Endothelial cell (in vitro differentiated cells): ENCODE data around the gene NPB. TPM values are rescaled to one million over a fixed set of nuclear protein-coding genes. Genes with fewer than 3 reads are reported as not detected.

ENCODE experiments used
- DNase-seq: peaks from one replicate; pipeline ENCODE4 v3.0.0; 2021; ENCODE audit warnings: low spot score
- H3K27ac Mint-ChIP-seq: one replicate; pipeline ENCODE4 v1.8.0; 2021; ENCODE audit warnings: mixed read lengths, inconsistent platforms; ENCODE audit not compliant: unreplicated experiment
- H3K27me3 Mint-ChIP-seq: one replicate; pipeline ENCODE4 v1.8.0; 2021; ENCODE audit warnings: mild to moderate bottlenecking, moderate library complexity, mixed read lengths, inconsistent platforms; ENCODE audit not compliant: unreplicated experiment
- H3K36me3 Mint-ChIP-seq: one replicate; pipeline ENCODE4 v1.8.0; 2021; ENCODE audit warnings: mild to moderate bottlenecking, low read depth, mixed read lengths, inconsistent platforms; ENCODE audit not compliant: unreplicated experiment
- H3K4me1 Mint-ChIP-seq: one replicate; pipeline ENCODE4 v1.8.0; 2021; ENCODE audit warnings: mild to moderate bottlenecking, mixed read lengths, inconsistent platforms; ENCODE audit not compliant: unreplicated experiment
- H3K4me3 Mint-ChIP-seq: one replicate; pipeline ENCODE4 v1.8.0; 2021; ENCODE audit warnings: mild to moderate bottlenecking, mixed read lengths, inconsistent platforms; ENCODE audit not compliant: unreplicated experiment
- H3K9me3 Mint-ChIP-seq: one replicate; pipeline ENCODE4 v1.8.0; 2021; ENCODE audit warnings: mixed read lengths, inconsistent platforms; ENCODE audit not compliant: unreplicated experiment
- total RNA-seq: library from RNA; stranded (reverse); fragmentation: NEBNext Ultra II Directional; extraction: Animal tissue kit (Norgen Biotek cat#: 25700); gene quantifications from one replicate; pipeline ENCODE4 v1.2.1, GENCODE V29; 2021; ENCODE audit not compliant: unreplicated experiment
- TF ChIP-seq, protein P1 (sequence below): fragments of 200-600 bp; sonication (generic); IDR thresholded peaks from one replicate; pipeline ENCODE4 v1.5.0; 2021; ENCODE audit warnings: antibody characterized with exemption; ENCODE audit not compliant: unreplicated experiment

The NPB gene
- total RNA-seq, 1 donor from 2014 or later = 0.56 TPM

DNA sequence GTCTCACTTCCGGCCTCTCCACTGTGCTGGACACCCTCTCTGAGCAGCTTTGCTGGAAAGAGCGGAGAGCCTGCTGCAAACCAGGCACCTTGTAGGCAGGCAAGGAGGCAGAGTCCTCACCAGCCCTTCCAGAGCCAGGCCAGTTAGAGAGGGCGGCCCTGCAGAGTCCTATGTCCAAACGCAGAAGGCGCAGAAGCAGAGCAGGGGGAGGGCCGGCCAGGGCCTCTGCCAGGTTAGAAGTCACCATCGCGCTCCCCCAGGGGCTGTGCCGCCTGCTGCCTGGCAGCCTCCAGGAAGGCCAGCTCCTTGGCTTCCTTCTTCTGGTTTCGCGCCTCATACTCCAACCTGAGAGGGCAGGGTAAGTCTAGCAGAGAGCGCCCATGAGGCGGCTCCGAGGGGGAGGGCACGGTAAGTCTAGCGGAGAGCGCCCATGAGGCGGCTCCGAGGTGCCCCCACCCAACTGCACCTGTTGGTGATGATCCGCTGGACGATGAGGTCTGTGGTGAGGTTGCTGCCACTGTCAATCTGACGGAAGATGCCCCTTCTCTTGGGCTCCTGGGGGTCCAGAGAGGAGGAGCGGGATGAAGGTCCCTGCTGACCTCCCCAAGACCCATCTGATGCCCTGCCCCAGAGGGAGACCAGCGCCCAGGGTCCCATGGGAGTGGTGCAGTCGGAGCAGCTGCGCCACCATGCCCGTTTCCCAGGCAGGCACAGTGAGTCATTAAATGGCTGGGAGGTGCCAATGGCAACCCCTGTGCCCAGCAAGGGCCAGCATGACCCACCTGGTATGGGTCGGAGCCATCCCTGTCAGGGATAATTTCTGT is 2.8 kb downstream of the NPB start:
- TF ChIP-seq, protein P1, sequence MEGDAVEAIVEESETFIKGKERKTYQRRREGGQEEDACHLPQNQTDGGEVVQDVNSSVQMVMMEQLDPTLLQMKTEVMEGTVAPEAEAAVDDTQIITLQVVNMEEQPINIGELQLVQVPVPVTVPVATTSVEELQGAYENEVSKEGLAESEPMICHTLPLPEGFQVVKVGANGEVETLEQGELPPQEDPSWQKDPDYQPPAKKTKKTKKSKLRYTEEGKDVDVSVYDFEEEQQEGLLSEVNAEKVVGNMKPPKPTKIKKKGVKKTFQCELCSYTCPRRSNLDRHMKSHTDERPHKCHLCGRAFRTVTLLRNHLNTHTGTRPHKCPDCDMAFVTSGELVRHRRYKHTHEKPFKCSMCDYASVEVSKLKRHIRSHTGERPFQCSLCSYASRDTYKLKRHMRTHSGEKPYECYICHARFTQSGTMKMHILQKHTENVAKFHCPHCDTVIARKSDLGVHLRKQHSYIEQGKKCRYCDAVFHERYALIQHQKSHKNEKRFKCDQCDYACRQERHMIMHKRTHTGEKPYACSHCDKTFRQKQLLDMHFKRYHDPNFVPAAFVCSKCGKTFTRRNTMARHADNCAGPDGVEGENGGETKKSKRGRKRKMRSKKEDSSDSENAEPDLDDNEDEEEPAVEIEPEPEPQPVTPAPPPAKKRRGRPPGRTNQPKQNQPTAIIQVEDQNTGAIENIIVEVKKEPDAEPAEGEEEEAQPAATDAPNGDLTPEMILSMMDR = no peak
- DNase-seq = no peak
- peaks cover 14% of the 10 kb centered on the region for H3K27me3 Mint-ChIP-seq
- H3K27ac Mint-ChIP-seq = no peak overlapping the region
- no peaks in the 10 kb centered on the region for H3K4me1 Mint-ChIP-seq
- H3K4me3 Mint-ChIP-seq = no peak overlapping the region
- no peaks in the 10 kb centered on the region for H3K9me3 Mint-ChIP-seq
- H3K36me3 Mint-ChIP-seq = peaks cover 11% of the 10 kb centered on the region

DNA sequence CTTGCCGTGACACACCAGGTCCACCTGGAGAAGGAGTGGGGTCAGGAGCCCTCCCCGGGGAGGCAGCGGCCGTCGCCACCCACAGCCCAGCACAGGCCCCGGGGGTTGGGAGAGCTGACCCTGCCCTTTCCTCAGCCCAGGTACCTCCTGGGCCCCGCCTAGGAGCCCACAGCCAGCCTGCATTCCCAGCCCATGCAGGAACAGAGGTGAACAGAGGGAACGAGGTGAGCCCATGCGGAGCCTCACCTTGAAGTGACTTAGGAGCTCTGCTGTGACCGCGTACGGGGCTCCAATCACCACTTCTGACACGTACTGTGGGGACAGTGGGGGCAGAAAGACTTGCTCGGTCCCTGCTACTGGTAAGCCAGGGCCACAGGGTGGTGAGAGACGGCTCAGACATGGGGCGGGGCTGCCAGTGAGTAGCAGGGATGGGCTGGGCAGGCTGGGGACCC is 3.4 kb downstream of the NPB start:
- TF ChIP-seq, protein P1 = no peak
- H3K4me1 Mint-ChIP-seq = no peaks in the 10 kb centered on the region
- no peak overlapping the region for H3K27ac Mint-ChIP-seq
- H3K9me3 Mint-ChIP-seq = no peaks in the 10 kb centered on the region
- DNase-seq = no peak
- peaks cover 12% of the 10 kb centered on the region for H3K27me3 Mint-ChIP-seq
- H3K36me3 Mint-ChIP-seq = peaks cover 7% of the 10 kb centered on the region
- H3K4me3 Mint-ChIP-seq = no peak overlapping the region

DNA sequence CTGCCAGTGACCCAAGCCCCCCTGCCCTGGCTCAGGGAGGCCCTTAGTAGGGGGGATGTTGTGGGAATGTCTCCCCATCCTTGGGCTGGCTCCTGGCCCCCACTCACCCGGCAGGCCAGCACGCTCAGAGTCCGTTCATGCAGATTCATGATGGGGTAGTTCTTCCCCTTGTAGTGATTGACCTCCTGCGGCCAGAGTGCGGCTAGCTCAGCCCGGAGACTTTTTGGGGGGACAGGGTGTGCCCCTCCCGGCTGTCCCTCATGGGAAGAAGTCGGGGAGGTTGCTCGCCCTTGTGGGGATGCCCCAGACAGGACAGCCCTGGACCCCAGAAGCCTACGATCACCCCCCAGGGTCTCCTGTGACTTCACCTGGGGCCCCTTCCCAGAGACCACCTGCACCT is 4.0 kb downstream of the NPB start:
- Mint-ChIP-seq H3K27me3 (peaks cover 11% of the 10 kb centered on the region), H3K4me3 (no peak overlapping the region), H3K4me1 (no peaks in the 10 kb centered on the region), H3K27ac (no peak overlapping the region), H3K9me3 (no peaks in the 10 kb centered on the region), H3K36me3 (peaks cover 3% of the 10 kb centered on the region)
- DNase-seq = no peak
- TF ChIP-seq, protein P1 = no peak

DNA sequence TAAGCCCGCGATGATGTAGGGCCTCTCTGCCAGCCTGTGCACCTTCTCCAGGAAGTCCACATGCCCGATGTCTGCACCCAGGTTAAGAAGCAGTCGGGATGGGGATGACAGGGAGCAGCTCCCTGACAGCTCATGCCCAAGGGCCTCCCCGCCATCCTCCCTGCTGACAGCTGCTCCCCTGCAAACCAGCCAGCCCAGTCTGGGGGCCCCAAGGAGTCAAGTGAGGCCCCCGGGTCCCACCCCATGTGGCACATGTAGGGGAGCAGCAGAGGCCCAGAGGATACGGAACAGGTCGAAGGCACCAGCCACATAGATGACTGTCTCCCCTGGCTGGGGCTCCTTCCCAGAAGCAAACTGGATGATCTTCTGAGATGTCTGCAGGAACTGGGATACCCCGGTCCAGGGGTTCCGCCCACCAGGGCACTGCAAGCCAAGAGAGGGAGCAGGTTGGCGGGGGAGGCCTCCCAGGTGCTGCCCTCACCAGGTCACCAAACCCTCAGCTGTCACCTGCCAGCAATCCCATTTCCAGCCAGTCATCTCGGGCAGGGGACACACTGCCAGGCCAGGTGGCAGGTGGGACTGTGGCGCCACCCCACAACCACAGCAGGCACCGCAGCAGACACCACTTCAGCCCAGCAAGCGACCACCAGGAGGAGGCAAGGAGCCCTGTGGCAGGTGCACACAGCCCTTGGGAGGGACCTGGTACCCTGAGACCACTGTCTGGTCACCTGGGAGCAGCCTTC is 4.6 kb downstream of the NPB start:
- Mint-ChIP-seq H3K4me1 (no peaks in the 10 kb centered on the region), H3K4me3 (no peak overlapping the region), H3K27me3 (peaks cover 7% of the 10 kb centered on the region), H3K27ac (no peak overlapping the region), H3K9me3 (no peaks in the 10 kb centered on the region), H3K36me3 (no peaks in the 10 kb centered on the region)
- DNase-seq = no peak
- TF ChIP-seq, protein P1 = no peak
